Activated effector memory CD4-positive, alpha-beta T cell treated with anti-CD3 and anti-CD28 coated beads, Interleukin-2, amount 50 U/mL, for 16 hours (primary cell): ENCODE results near the gene EPHA3.

Experiments
- DNase-seq: peaks from one replicate; pipeline ENCODE4 v3.0.0-alpha.2; 2020

Gene EPHA3

GRCh38 chr3:89372456-89372855, 265.0 kb downstream of the EPHA3 start:
- no peak for DNase-seq

DNA sequence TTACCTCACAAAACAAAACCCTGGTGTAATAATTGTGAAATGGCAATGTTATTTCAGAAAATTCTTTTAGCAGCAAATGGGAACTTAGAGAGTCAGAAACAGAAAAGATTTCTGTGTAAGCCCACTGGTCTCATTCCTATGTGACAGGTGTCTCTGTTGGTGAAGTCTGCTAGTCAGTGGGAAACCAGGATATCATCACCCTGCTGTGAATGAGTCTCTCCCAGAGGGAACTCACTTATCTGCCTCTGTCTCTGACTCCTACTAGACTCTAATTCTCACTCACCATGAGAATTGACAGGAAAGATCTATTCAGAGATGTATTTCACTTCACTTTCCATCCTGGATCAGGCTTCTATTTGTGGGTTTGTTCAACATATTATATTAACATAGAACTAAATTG, 266.0 kb downstream of the EPHA3 start:
- no peak for DNase-seq

DNA sequence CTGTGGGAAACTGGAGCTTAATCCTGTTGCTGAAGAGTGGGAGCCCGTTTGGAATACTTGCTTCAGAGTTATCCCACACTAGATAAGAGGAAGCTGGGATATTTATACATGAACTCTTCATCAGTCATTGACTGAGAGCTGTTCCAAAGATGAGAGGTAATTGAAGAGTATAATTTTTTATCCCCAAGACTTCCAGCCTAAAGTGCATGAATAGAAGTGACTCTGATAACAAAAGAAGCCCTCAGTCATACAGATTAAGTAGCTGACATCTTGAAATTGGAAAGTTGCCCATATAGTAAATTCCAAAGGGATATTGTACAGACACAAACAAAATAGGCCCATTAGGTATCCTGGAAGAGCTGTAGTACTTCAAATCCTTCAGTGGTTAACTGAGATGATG, 268.0 kb downstream of the EPHA3 start:
- DNase-seq = no peak

DNA sequence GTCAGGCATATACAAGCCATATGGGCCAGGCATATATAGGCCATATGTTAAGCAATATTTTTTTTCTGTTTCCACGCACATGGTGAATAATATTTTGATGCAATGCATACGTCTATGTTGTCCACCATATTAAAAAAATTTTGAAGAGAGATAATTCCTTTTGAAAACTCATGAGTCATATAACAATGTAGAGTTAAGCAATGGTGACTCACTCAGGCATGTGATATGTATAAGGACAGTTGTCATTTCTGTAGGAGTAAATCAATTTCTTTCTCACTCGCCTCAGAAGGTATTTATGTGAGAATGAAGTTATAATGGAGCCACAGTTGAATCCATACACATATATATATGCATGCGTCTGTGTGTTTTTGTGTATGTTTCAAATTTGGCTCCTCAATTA, 272.6 kb downstream of the EPHA3 start:
- DNase-seq = no peak

DNA sequence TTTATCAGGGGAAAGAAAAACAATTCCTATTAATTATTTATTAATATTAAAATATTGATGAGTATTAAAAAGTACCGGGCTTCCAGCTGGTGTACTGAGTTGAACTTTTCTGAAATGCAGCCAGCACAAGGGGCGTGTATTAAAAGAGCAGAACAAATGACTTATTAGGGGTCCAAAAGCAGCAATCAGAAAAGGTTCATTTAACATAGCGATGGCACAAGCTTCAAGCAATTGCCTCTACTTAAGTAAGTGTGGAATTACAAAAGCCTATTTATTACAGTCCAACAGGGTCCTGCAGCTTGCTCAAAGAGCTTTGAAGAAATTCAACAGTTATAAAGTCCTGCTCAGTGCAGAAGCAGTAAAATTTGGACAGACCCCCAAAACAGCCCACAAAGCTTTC, 285.6 kb downstream of the EPHA3 start:
- no peak for DNase-seq

DNA sequence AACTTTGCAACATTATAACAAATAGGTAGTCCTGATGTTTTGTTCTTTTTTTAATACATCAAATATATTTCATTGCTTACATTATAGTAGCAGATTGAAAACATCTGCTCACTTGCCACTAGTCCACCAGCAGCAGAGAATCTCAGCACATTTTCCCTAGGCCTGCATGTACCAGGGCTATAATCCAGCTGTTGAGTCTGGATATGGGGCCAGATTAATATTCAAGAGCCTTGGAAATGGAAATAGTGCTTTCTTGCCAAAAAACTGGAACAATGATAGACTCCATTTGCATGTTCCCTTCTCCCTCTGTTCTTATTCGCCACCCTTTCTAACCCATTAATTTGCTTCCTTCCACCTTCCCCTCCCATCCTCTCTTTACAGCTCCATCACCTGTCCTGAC, 288.0 kb downstream of the EPHA3 start:
- no peak for DNase-seq

- DNase-seq = no peak
Measured at GRCh38 chr3:89395996-89396395, 288.6 kb downstream of the EPHA3 start.

DNA sequence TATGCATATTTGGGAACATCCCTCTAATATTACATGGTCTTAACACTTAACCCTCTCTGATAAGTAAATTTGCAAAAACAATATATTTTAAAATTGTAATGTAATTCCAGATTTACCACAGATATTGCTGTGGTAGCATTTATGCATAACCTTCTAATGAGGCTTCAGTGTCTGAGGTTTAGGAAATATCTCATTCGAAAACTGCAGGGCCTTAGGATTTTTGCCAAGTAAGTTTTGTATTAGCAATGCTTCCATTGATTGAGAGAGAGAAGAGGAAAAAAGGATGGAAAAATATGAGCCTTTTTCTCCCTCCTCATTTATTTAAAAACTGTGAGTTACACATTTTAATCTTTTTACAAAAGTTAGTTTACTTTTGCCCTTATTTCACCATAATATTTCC, 294.6 kb downstream of the EPHA3 start:
- no peak for DNase-seq

DNA sequence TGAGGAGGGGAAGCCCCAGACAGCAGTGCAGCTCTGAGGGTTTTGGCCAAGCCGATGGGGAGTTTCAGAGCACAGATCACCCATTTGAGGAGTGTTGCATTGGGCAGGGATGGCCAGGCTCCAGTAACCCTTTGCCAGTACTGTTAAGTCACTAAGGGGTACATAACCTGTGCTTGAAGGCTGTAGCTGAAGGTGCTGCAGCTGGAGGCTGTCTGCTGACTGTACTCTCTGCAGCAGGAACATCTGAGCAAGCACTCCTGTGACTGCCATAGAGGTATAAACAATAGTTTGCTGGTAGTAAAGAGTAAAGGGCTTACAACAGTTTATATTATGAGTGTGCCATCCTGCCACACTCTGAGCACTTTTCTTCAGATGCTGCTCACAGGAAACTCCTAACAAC, 297.8 kb downstream of the EPHA3 start:
- no peak for DNase-seq

DNA sequence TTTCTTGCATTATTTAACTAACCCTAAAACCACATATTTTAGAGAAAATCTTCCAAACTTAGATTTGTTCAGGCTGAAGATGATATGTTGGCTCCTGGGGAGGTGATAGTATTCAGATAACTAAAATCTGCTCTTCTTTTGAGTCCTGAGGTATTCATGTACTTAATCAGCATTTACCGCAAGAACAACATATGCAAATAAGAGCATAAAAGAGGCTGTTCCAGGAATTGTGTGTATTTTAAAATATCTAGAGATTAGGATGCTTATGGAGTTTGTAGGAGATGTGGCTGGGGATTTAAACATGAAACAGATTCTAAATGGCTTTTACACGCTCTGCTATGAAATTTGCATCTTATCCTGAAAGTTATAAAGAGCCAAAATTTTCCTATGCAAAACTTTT, 298.2 kb downstream of the EPHA3 start:
- no peak for DNase-seq

- DNase-seq = no peak
Measured at GRCh38 chr3:89411201-89411600, 303.8 kb downstream of the EPHA3 start.

- DNase-seq = no peak
Measured at GRCh38 chr3:89414270-89414669, 306.8 kb downstream of the EPHA3 start.

DNA sequence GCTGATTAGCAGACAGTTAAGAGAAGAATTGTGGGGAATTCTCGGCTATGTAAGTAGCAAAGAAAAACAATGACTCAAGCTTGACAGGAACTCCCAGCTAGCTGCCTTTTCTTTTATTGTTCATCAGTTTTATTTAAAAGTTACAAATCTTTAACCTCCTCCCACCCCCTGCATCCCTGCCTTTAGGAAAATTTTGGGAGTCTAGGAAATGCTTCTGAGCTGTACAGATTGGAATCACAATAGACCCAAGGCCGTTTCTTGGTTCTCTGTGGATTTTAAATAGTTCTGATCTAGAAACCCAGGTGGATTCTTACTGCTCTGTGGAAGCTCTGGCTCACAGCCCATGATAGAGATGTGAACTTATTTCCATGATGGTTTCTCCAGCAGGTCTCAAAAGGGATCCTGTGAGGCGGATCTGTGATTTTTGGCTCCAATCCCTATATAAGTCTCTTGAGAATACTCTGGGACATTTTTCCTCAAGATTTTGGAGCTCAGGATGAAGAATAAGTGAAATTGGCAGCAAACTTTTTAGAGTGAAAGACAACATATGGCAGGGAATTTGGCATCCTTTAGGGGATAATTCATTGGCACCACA, 312.3 kb downstream of the EPHA3 start:
- DNase-seq = no peak

- DNase-seq = no peak
Measured at GRCh38 chr3:89426060-89426459, 318.6 kb downstream of the EPHA3 start.

- DNase-seq = no peak
Measured at GRCh38 chr3:89434621-89435380, 327.4 kb downstream of the EPHA3 start.

DNA sequence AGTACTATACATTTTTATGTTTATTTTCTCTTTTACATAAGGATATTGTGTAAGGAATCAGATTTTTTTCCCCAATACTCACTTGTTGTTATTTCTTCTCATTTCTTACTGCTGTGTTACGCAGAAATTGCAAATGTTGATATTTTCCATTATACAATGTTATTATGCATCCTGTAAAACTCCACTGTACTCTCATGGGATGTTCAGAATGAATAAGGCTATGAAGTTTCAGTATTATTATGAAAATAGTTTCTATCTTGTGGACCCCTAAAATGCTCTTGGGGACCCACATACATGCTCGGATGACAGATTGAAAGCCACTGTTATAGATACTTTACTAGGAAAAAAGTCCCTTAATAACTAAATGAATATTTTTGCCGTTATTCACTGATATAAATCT, 329.4 kb downstream of the EPHA3 start:
- DNase-seq = no peak

GRCh38 chr3:89440386-89440785, 333.0 kb downstream of the EPHA3 start:
- DNase-seq = no peak

DNA sequence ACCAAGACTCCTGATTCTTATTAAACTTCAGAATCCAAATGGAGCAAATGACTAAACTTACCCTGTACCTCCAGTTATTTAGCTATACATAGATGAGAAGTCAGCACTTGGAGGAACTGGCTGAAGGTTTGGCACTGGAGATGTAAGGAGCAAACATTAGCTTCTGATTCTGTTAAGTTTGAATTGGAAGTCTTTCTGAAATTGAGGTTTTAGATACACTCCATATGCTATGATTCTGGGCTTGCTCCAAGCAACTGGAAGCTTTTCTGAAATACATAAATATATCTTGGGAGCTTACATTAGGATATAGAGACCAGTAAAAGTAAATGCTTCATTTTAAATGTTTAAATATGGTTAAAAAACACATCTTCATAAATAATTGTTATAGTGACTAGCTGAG, 333.7 kb downstream of the EPHA3 start:
- DNase-seq = no peak

DNA sequence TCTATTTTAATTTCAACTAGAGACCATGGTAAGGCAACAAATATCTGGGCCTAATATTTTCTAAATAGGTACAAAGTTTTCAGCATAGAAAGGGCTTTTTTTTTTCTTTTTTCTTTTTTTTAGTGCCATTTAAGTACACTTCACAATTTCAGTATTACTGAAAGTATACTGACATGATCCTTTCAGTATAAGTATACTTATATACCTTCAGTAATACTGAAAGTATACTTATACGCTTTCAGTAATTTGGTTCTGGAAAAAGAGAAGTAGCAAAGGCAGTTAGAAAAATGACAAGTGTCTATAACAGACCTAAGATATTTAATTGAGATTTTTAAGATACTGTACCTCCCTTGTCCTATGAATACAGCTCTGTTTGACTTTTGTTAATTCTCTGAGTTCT, 339.2 kb downstream of the EPHA3 start:
- no peak for DNase-seq

- DNase-seq = no peak
Measured at GRCh38 chr3:89447243-89447642, 339.8 kb downstream of the EPHA3 start.

DNA sequence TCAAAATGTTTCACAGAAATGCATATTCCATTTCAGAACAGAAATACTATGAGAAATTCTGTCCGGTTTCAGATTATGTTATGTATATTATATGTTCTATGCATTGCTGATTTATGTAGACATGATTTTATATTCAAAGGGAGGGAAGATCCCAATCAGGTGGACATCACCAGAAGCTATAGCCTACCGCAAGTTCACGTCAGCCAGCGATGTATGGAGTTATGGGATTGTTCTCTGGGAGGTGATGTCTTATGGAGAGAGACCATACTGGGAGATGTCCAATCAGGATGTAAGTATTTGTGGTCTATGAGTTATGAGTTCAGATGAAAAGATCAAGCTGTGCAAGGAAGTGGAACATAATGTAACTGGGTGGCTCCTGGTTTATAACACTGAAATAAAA, 341.7 kb downstream of the EPHA3 start:
- DNase-seq = no peak

DNA sequence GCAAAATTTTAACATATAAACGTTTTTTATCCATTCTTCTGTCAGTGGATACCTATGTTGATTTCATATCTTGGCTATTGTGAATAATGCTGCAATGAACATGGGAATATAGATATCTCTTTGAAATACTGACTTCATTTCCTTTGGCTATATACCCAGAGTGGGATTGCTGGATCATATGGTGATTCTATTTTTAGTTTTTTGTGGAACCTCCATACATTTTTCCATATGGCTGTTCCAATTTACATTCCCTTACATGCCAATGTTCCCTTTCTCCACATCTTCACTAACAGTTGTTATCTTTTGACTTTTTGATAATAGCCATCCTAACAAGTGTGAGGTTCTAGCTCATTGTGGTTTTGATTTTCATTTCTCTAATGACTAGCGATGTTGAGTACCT, 344.6 kb downstream of the EPHA3 start:
- no peak for DNase-seq

GRCh38 chr3:89455240-89455639, 347.8 kb downstream of the EPHA3 start:
- no peak for DNase-seq

DNA sequence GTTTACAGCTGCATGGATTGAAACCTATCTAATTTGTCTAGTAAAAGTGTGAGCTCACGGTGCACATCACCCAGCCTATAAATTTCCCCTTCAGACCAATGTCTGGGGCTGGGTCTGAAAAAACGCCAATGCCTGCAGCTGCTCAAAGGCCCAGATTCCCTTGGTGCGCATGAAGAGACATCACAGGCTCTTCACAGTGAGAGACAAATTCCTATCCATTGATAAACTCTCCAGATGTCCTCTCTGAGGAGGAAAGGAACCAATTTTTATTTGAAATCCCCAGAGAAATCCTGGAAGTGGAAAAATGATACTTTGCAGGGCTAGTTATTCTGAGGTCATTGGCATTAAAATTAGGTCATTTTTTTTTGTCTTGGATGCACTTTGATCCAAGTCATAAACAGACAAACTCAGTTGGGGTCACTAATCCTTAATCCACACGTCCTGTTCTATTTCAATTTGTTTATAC, 360.5 kb downstream of the EPHA3 start:
- DNase-seq = no peak

GRCh38 chr3:89472101-89472500, 364.7 kb downstream of the EPHA3 start:
- no peak for DNase-seq
